WTC11 (cell line): ENCODE measurements around the gene ROBO2.

Source experiments
- AFF4 ChIP-seq: sonication (generic); formaldehyde crosslinking; IDR thresholded peaks from 2 replicates; pipeline ENCODE4 v1.8.1; 2023; ENCODE audit warnings: mild to moderate bottlenecking, missing genetic modification reagents, borderline replicate concordance
- CREB1 ChIP-seq: sonication (generic); formaldehyde crosslinking; IDR thresholded peaks from 2 replicates; pipeline ENCODE4 v1.8.0; 2023; ENCODE audit warnings: mild to moderate bottlenecking, missing genetic modification reagents
- CTCF ChIP-seq: fragments of 200-600 bp; IDR thresholded peaks from 2 replicates; pipeline ENCODE4 v1.8.0; 2022; ENCODE audit warnings: antibody characterized with exemption
- FOXK1 ChIP-seq: sonication (generic); formaldehyde crosslinking; IDR thresholded peaks from 2 replicates; pipeline ENCODE4 v1.8.0; 2022; ENCODE audit warnings: mild to moderate bottlenecking, moderate library complexity, missing genetic modification reagents
- JUN ChIP-seq: sonication (generic); formaldehyde crosslinking; IDR thresholded peaks from 2 replicates; pipeline ENCODE4 v1.8.0; 2023; ENCODE audit warnings: mild to moderate bottlenecking, missing genetic modification reagents
- NR2C2 ChIP-seq: sonication (generic); formaldehyde crosslinking; IDR thresholded peaks from 2 replicates; pipeline ENCODE4 v1.8.0; 2022; ENCODE audit warnings: mild to moderate bottlenecking, missing genetic modification reagents
- SMAD4 ChIP-seq: sonication (generic); formaldehyde crosslinking; IDR thresholded peaks from 2 replicates; pipeline ENCODE4 v1.8.0; 2022; ENCODE audit warnings: mild to moderate bottlenecking, missing genetic modification reagents
- TEAD1 ChIP-seq: sonication (generic); formaldehyde crosslinking; IDR thresholded peaks from 2 replicates; pipeline ENCODE4 v1.8.0; 2022; ENCODE audit warnings: mild to moderate bottlenecking, missing genetic modification reagents
- ZNF317 ChIP-seq: sonication (generic); formaldehyde crosslinking; IDR thresholded peaks from 2 replicates; pipeline ENCODE4 v1.8.1; 2023; ENCODE audit warnings: low read depth, mild to moderate bottlenecking, moderate library complexity, missing genetic modification reagents, borderline replicate concordance
- ZNF512 ChIP-seq: sonication (generic); formaldehyde crosslinking; IDR thresholded peaks from 2 replicates; pipeline ENCODE4 v1.8.1; 2022; ENCODE audit warnings: missing genetic modification reagents, borderline replicate concordance
- TF ChIP-seq, protein P1 (sequence below): sonication (generic); formaldehyde crosslinking; IDR thresholded peaks from 2 replicates; pipeline ENCODE4 v1.8.0; 2022; ENCODE audit warnings: mild to moderate bottlenecking, missing genetic modification reagents
- TF ChIP-seq, protein P2 (sequence below): sonication (generic); formaldehyde crosslinking; IDR thresholded peaks from 2 replicates; pipeline ENCODE4 v1.8.1; 2023; ENCODE audit warnings: mild to moderate bottlenecking, missing genetic modification reagents

DNA sequence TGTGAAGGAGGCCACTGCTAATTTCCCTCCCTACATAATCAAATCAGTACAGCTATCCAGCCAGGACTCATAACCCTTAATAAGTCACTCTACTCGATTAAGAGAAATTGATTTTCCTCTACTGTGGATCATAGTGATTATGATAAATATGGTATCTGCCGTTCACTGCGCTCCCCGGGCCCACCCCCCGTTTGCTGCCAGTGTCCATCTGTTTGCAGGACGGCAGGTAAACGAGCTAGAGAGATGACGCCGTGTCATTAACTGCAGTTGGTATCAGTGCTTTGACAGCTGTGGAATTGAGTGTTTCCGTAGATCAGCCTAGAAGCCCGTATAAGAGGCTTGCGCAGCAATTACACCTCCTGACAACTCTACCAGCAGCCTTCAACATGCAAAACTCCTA, 94.9 kb downstream of the ROBO2 start:
- TF ChIP-seq CTCF (no peak), TEAD1 (CRISPR knock-in tag) (no peak), ZNF317 (CRISPR knock-in tag) (no peak), NR2C2 (no peak), CREB1 (CRISPR knock-in tag) (no peak), AFF4 (CRISPR knock-in tag) (no peak), ZNF512 (no peak), FOXK1 (CRISPR knock-in tag) (no peak), SMAD4 (CRISPR knock-in tag) (no peak), JUN (CRISPR knock-in tag) (no peak)
- TF ChIP-seq, protein P1, sequence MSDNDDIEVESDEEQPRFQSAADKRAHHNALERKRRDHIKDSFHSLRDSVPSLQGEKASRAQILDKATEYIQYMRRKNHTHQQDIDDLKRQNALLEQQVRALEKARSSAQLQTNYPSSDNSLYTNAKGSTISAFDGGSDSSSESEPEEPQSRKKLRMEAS, result no peak
- TF ChIP-seq, protein P2, sequence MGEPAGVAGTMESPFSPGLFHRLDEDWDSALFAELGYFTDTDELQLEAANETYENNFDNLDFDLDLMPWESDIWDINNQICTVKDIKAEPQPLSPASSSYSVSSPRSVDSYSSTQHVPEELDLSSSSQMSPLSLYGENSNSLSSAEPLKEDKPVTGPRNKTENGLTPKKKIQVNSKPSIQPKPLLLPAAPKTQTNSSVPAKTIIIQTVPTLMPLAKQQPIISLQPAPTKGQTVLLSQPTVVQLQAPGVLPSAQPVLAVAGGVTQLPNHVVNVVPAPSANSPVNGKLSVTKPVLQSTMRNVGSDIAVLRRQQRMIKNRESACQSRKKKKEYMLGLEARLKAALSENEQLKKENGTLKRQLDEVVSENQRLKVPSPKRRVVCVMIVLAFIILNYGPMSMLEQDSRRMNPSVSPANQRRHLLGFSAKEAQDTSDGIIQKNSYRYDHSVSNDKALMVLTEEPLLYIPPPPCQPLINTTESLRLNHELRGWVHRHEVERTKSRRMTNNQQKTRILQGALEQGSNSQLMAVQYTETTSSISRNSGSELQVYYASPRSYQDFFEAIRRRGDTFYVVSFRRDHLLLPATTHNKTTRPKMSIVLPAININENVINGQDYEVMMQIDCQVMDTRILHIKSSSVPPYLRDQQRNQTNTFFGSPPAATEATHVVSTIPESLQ, result no peak
